Activated T-cell treated with anti-CD3 and anti-CD28 coated beads for 24 hours (primary cell): ENCODE results near the gene EHBP1L1.
"Not testable (repeated sequence)": the region's sequence is repeated elsewhere in the genome, so short reads cannot be mapped to it uniquely, and the experiment has no call there.

Experiments used
- DNase-seq: peaks from one replicate; pipeline ENCODE4 v3.0.0-alpha.2; 2020; ENCODE audit warnings: low read depth

Gene EHBP1L1

GRCh38 chr11:65560555-65561418, 15.1 kb upstream of the EHBP1L1 start:
- DNase-seq = no peak

DNA sequence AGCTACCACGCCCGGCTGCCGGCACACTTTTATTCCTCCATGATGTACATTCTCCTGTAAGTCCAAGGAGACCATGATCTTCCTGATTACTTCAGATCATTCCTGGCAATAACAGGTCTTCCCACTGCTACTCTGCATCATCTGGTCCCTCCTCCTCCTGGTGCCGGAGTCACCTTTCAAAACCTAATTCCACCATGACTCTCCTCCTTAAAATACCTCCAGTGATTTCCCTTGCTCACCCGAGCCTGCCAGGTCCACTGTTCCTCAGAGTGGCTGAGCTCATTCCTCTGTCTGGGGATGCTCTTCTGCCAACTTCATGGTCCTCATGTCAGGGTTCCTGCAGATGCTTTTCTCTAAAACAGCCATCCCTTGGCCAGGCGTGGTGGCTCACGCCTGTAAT, 13.8 kb upstream of the EHBP1L1 start:
- DNase-seq = no peak

DNA sequence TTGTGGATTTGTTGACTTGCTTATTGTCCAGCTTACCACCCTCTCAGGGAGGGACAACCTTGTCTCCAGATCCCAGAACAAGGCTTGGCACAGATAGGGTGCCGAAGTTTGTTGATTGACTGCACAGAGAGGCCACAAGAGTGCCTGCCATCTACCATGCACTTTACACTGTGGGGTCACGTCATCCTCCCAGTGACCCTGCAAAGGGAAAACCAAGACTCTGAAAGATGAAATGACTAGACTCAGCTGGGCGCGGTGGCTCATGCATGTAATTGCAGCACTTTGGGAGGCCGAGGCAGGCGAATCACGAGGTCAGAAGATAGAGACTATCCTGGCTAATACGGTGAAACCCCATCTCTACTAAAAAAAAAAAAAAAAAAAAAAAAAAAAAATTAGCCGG, 13.1 kb upstream of the EHBP1L1 start:
- no peak for DNase-seq

DNA sequence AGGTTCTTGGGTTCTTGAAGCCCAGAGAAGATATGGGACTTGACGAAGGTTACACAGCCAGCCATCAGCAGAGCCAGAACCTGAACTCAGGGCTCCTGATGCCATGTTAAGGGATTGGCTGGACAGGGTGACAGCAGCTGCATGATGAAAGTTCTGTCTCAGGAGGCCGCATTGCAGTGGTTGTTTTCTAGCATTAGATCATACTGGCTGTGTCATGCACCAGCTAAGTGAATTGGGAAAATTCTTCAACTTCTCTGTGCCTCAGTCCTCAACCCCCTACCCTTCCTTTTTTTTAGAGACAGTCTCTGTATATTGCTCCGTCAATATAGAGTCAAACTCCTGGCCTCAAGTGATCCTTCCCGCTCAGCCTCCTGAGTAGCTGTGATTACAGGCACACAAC, 12.3 kb upstream of the EHBP1L1 start:
- no peak for DNase-seq

- DNase-seq = not testable (repeated sequence)
These were observed 10.8 kb upstream of the EHBP1L1 start for GRCh38 chr11:65564879-65565559.

GRCh38 chr11:65565624-65566453, 10.0 kb upstream of the EHBP1L1 start:
- no peak for DNase-seq

DNA sequence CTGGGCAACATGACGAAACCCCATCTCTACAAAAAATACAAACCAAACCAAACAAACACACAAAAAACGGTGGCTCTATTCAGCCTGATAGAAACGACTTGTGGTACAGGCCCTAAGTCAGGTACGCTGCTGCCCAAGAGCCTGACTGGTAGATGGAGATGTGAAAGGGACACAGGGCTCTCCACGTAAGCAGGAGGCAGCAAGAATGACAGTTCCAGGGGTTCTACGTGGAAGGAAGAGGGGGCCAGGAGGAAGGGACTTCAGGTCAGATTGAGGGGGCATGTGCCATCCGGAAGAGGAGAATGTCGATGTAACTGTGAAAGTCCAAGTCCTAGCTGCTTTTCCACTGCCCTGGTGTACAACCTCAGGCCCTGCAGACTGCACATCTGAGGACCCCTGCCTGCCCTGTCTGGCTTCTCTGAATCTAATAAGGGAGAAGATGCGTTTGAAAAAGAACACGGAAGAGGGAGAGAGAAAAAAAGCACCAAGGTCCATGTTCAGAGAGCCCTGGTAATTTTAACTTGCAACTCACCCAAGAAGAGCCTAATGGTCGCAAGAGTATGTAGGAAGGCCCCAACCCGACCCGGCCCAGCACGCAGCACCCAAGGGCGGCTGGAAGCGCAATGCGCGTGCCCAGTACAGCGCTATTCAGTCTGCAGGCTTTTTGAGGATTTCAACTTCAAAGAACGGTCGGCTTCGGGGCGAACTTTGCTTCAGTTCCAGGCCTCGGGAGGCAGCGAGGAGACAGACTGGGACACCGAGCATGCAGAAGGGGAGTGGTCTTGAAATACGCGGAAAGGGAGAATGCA, 6.5 kb upstream of the EHBP1L1 start:
- DNase-seq = no peak

GRCh38 chr11:65569973-65570918, 5.6 kb upstream of the EHBP1L1 start, which contains the start of gene ZNRD2:
TSS of gene ZNRD2 (plus strand) at chr11:65570477. CDS start at chr11:65570492, 15 bp downstream.
- DNase-seq = peak; percentile 97

GRCh38 chr11:65571420-65571819, 4.4 kb upstream of the EHBP1L1 start:
- no peak for DNase-seq

GRCh38 chr11:65571940-65572339, 3.9 kb upstream of the EHBP1L1 start:
- no peak for DNase-seq

DNA sequence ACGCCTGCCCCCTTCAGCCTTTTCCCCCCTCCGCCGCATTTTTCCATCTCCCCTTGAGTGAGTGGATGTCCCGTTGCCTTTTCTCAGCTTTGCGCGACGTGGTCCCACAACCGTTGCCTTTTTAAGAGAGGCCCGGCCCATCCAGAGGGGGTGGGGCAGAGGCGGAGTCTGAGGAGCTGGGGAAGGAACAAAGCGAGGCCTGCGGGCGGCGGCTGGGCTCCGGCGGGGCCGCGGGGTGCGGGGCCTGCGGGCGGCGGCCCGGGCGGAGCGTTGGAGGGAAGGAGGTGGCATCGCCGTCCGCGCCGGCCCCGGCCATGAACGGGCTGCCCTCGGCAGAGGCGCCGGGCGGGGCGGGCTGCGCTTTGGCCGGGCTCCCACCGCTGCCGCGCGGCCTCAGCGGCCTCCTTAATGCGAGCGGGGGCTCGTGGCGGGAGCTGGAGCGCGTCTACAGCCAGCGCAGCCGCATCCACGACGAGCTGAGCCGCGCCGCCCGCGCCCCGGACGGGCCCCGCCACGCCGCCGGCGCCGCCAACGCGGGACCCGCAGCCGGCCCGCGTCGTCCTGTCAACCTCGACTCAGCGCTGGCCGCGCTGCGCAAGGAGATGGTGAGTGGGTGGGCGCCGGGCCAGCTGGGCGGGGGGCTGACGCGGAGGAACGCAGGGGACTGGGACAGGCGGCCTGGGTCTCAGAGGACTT, 3.3 kb upstream of the EHBP1L1 start, which contains the start of gene FAM89B:
Gene FAM89B (plus strand): TSS at position 183 of the 696 bp plus-strand sequence. CDS start 132 bp downstream, at position 315.
- peak; percentile 79 for DNase-seq

DNA sequence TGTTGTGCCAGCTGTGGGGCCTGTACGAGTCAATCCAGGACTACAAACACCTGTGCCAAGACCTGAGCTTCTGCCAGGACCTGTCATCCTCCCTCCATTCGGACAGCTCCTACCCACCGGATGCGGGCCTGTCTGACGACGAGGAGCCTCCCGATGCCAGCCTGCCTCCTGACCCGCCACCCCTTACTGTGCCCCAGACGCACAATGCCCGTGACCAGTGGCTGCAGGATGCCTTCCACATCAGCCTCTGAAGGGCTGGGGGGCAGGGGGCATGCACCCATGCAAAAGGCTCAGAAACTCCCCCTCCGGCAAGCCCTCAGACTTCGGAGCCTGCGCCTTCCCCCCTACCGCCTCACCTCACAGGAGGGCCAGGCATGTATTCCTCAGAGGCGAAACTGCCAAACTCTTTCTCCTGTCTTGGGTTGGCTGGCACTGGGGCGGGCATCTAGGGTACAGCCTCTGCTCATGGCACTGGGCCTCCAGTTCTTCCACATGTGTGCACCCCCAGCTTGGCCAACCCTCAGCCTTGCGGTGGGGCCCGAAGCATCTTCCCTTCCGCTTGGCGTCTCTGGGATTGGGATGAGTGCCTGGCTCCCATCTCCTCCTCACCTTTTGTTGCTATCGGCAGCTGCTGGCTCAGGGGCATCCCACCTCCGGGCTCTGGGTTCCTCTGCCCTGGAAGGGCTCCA, 2.3 kb upstream of the EHBP1L1 start:
- no peak for DNase-seq

- DNase-seq = peak; percentile 88
These were observed 1.6 kb upstream of the EHBP1L1 start for GRCh38 chr11:65574109-65574810.

DNA sequence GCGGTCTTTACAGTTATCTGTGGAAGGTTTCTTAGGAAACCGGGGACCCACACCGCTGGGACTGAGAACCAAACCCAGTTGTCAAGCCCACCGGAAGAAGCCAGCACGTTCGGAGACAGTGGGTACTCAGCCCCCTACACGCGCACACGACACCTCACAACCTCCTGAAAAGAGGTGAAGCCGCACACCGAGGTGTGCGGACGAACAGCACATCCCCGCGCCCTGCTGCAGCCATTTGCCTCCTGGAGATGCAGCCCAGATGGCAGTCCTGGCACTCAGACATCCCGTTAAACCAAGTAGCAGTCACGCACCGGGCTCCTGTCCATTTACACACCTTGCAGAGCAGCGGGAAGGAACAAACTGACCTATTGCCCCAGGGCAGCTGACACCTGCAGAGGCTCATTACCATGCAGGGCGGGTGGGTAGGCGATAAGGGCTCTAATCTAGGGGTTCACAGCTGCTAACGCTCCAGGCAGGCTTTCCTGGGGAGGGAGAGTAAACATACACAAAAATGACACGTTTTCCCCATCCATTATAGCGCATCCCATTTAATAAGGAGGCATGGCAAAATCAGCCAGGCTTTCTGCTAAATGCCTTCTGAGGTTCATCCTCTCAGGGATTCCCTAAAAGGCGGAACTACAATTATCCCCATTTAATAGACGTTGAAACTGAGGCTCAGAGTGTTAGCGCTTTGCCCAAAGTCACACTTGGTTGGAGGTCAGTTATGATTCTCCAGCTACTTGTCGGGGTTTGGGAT, 864 bp upstream of the EHBP1L1 start:
- DNase-seq = no peak

DNA sequence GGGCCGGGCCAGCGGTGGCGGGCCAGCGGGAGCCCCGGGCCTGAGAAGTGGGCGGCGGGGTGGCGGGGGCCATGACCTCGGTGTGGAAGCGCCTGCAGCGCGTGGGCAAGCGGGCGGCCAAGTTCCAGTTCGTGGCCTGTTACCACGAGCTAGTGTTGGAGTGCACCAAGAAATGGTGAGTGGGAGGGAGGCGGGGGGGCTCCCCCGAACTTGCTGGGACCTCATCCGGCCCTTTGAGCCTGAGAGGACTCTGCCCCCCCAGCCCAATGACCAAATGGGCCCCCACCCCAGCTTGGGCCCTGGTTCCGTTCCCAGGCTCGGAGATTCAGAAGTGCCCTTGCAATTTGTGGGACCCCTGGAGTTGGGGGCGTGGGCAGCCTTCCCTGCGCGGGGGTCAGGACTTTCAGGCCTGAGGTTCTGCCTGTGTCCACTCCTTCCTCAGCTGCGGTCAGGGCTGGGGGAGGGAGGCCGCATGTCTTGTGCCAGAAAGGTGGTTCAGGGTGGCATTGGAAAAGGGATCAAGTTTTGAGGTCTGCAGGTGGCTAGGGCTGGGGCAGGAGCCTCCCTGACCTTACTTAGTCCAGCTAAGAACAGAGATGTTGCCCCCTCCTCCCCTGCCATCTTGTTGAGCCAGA, 496 bp downstream of the EHBP1L1 start:
- DNase-seq = no peak

GRCh38 chr11:65576867-65577755, 1.3 kb downstream of the EHBP1L1 start:
- DNase-seq = no peak
